DOHH2 (cell line): ENCODE data around the gene MAP3K4.

Source experiments
- H3F3A ChIP-seq: fragments of 200-600 bp; sonication (generic), shearing (Covaris generic); 2 replicates; pipeline ENCODE4 v1.6.0; 2016; ENCODE audit warnings: antibody characterized with exemption, mild to moderate bottlenecking; ENCODE audit not compliant: control insufficient read depth, insufficient read depth
- H3K27ac ChIP-seq: fragments of 200-600 bp; sonication (generic); 2 replicates; pipeline ENCODE4 v1.5.1; 2014; ENCODE audit warnings: low read depth, mild to moderate bottlenecking, low read length, moderate library complexity
- H3K27me3 ChIP-seq: fragments of 200-600 bp; sonication (generic); 2 replicates; pipeline ENCODE4 v1.6.1; 2014; ENCODE audit warnings: mild to moderate bottlenecking, low read length, mixed read lengths; ENCODE audit not compliant: control insufficient read depth
- H3K36me3 ChIP-seq: fragments of 200-600 bp; sonication (generic); 2 replicates; pipeline ENCODE4 v1.6.1; 2014; ENCODE audit warnings: mild to moderate bottlenecking, low read length, moderate library complexity, mixed read lengths; ENCODE audit not compliant: control insufficient read depth
- H3K4me1 ChIP-seq: fragments of 200-600 bp; sonication (generic); 2 replicates; pipeline ENCODE4 v1.6.1; 2014; ENCODE audit warnings: mild to moderate bottlenecking, low read length, mixed read lengths; ENCODE audit not compliant: control insufficient read depth
- H3K4me2 ChIP-seq: fragments of 200-600 bp; sonication (generic); 2 replicates; pipeline ENCODE4 v1.6.0; 2014; ENCODE audit warnings: mild to moderate bottlenecking, low read length, moderate library complexity
- H3K4me3 ChIP-seq: fragments of 200-600 bp; sonication (generic); 2 replicates; pipeline ENCODE4 v1.5.1; 2014; ENCODE audit warnings: mild to moderate bottlenecking, low read length, mixed read lengths
- H3K79me2 ChIP-seq: fragments of 200-600 bp; sonication (generic); 2 replicates; pipeline ENCODE4 v1.6.1; 2014; ENCODE audit warnings: mild to moderate bottlenecking, low read length, mixed read lengths; ENCODE audit not compliant: control insufficient read depth
- H3K9me2 ChIP-seq: fragments of 200-600 bp; sonication (generic); replicated peaks from 2 replicates; pipeline ENCODE4 v1.6.1; 2014; ENCODE audit warnings: mild to moderate bottlenecking, low read length, mixed read lengths; ENCODE audit not compliant: control insufficient read depth
- H3K9me3 ChIP-seq: fragments of 200-600 bp; sonication (generic); 2 replicates; pipeline ENCODE4 v1.6.1; 2014; ENCODE audit warnings: antibody characterized with exemption, low read length, mixed read lengths; ENCODE audit not compliant: control insufficient read depth, insufficient read depth
- H4K20me1 ChIP-seq: fragments of 200-600 bp; sonication (generic); 2 replicates; pipeline ENCODE4 v1.6.0; 2014; ENCODE audit warnings: low read depth, mild to moderate bottlenecking, antibody characterized with exemption, low read length, moderate library complexity; ENCODE audit not compliant: control insufficient read depth, insufficient read depth
- CTCF ChIP-seq: fragments of 200-600 bp; sonication (generic); IDR thresholded peaks from one replicate; pipeline ENCODE4 v1.5.1; 2014; ENCODE audit warnings: antibody characterized with exemption, mild to moderate bottlenecking, low read depth, low read length; ENCODE audit not compliant: poor library complexity, severe bottlenecking
- EZH2phosphoT487 ChIP-seq: fragments of 200-600 bp; sonication (generic); IDR thresholded peaks from 2 replicates; pipeline ENCODE4 v1.6.1; 2017; ENCODE audit warnings: borderline replicate concordance, mild to moderate bottlenecking, antibody characterized with exemption, low read length, moderate library complexity, mixed read lengths

Gene MAP3K4

GRCh38 chr6:161074496-161075121 is 83.0 kb downstream of the MAP3K4 start:
- Histone ChIP-seq H3K4me1 (no peaks in the 10 kb centered on the region), H3K27me3 (no peaks in the 10 kb centered on the region), H3K9me3 (no peaks in the 10 kb centered on the region), H3F3A (no peaks in the 10 kb centered on the region), H3K79me2 (no peaks in the 10 kb centered on the region), H3K9me2 (no peaks in the 10 kb centered on the region), H3K27ac (no peak overlapping the region), H4K20me1 (no peaks in the 10 kb centered on the region), H3K4me2 (no peak overlapping the region), H3K4me3 (no peak overlapping the region), H3K36me3 (peaks cover 58% of the 10 kb centered on the region)
- TF ChIP-seq EZH2phosphoT487 (no peak), CTCF (no peak)

GRCh38 chr6:161076181-161076677 is 84.7 kb downstream of the MAP3K4 start:
- Histone ChIP-seq H3K79me2 (no peaks in the 10 kb centered on the region), H4K20me1 (no peaks in the 10 kb centered on the region), H3K9me2 (no peaks in the 10 kb centered on the region), H3K27ac (no peak overlapping the region), H3K4me1 (no peaks in the 10 kb centered on the region), H3K9me3 (no peaks in the 10 kb centered on the region), H3K4me3 (no peak overlapping the region), H3K36me3 (peaks cover 68% of the 10 kb centered on the region), H3K4me2 (no peak overlapping the region), H3F3A (no peaks in the 10 kb centered on the region), H3K27me3 (no peaks in the 10 kb centered on the region)
- no peak for TF ChIP-seq EZH2phosphoT487
- TF ChIP-seq CTCF = no peak

- no peaks in the 10 kb centered on the region for H3K9me3 ChIP-seq
- no peak overlapping the region for H3K27ac ChIP-seq
- no peak overlapping the region for H3K4me3 ChIP-seq
- H3F3A ChIP-seq = no peaks in the 10 kb centered on the region
- H3K4me1 ChIP-seq = peaks cover 5% of the 10 kb centered on the region; the same call in 1 of the 2 replicates
- H3K79me2 ChIP-seq = no peaks in the 10 kb centered on the region
- no peaks in the 10 kb centered on the region for H4K20me1 ChIP-seq
- no peaks in the 10 kb centered on the region for H3K9me2 ChIP-seq
- H3K36me3 ChIP-seq = peaks cover 78% of the 10 kb centered on the region
- no peak overlapping the region for H3K4me2 ChIP-seq
- TF ChIP-seq EZH2phosphoT487 (no peak), CTCF (no peak)
- H3K27me3 ChIP-seq = no peaks in the 10 kb centered on the region
These were observed 88.1 kb downstream of the MAP3K4 start for GRCh38 chr6:161079566-161080262.
